BLaER1 (cell line): Measurements from ENCODE around the gene TUBGCP6.

Experiments used
- H3K27ac ChIP-seq: shearing (Covaris generic); formaldehyde crosslinking; 2 replicates; pipeline ENCODE4 v1.8.1; 2022
- H3K27me3 ChIP-seq: shearing (Covaris generic); formaldehyde crosslinking; 2 replicates; pipeline ENCODE4 v1.8.1; 2022
- H3K36me3 ChIP-seq: shearing (Covaris generic); formaldehyde crosslinking; 2 replicates; pipeline ENCODE4 v1.8.1; 2022
- H3K4me1 ChIP-seq: shearing (Covaris generic); formaldehyde crosslinking; 2 replicates; pipeline ENCODE4 v1.8.1; 2022
- H3K4me2 ChIP-seq: shearing (Covaris generic); formaldehyde crosslinking; 2 replicates; pipeline ENCODE4 v1.8.1; 2022
- H3K4me3 ChIP-seq: shearing (Covaris generic); formaldehyde crosslinking; 2 replicates; pipeline ENCODE4 v1.8.1; 2022
- H3K9ac ChIP-seq: shearing (Covaris generic); formaldehyde crosslinking; 2 replicates; pipeline ENCODE4 v1.8.1; 2022
- H3K9me3 ChIP-seq: shearing (Covaris generic); formaldehyde crosslinking; 2 replicates; pipeline ENCODE4 v1.8.1; 2022
- H4K20me1 ChIP-seq: shearing (Covaris generic); formaldehyde crosslinking; 2 replicates; pipeline ENCODE4 v1.8.1; 2022
- Cebpa-rat ChIP-seq: shearing (Covaris generic); IDR thresholded peaks from 2 replicates; pipeline ENCODE4 v1.8.1; 2022

Gene TUBGCP6

DNA sequence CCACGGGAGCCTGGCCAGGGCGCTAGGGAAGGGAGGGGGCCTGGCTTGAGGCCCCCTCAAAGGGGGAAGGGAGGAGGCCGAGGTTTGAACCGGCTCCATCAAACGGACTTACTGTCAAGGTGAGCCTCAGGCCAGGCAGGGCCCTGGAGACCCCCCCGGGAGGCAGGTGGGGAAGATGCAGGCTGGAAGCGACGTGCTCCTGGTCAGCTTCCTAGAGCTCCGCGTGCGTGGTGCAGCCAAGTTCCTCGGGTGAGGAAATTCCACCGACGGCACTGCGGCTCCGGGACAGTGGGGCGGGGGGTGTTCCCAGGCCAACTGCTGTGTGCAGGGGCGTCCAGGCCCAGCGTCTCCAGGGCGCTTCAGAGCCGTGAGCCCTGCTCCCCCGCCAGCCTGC is 66.4 kb downstream of the TUBGCP6 start:
- H3K4me2 ChIP-seq = peak overlapping the region; percentile 88
- H3K4me3 ChIP-seq = no peak overlapping the region
- H3K9me3 ChIP-seq = no peaks in the 10 kb centered on the region
- H3K9ac ChIP-seq = no peak overlapping the region
- H3K27ac ChIP-seq = no peak overlapping the region
- peaks cover 5% of the 10 kb centered on the region for H4K20me1 ChIP-seq
- no peaks in the 10 kb centered on the region for H3K36me3 ChIP-seq
- no peak for TF ChIP-seq Cebpa-rat
- H3K4me1 ChIP-seq = peaks cover 78% of the 10 kb centered on the region
- peaks cover 6% of the 10 kb centered on the region; the same call in 1 of the 2 replicates for H3K27me3 ChIP-seq

DNA sequence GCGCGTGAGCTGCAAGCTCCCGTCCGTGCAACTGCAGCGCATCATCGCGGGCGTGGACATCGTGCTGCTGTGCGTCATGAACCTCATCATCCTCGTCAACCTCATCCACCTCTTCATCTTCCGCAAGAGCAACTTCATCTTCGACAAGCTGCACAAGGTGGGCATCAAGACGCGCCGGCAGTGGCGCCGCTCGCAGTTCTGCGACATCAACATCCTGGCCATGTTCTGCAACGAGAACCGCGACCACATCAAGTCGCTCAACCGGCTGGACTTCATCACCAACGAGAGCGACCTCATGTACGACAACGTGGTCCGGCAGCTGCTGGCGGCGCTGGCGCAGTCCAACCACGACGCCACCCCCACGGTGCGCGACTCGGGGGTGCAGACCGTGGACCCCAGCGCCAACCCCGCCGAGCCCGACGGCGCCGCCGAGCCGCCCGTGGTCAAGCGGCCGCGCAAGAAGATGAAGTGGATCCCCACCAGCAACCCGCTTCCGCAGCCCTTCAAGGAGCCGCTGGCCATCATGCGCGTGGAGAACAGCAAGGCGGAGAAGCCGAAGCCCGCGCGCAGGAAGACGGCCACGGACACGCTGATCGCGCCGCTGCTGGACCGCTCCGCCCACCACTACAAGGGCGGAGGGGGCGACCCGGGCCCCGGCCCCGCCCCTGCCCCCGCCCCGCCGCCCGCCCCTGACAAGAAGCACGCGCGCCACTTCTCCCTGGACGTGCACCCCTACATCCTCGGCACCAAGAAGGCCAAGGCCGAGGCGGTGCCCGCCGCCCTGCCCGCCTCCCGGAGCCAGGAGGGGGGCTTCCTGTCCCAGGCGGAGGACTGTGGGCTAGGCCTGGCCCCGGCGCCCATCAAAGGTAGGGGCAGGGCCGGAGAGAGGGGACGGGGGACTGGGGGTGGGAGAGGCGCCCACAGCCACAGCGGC is 67.0 kb downstream of the TUBGCP6 start:
- Histone ChIP-seq H3K36me3 (no peaks in the 10 kb centered on the region), H3K9ac (no peak overlapping the region), H3K27me3 (0 out of 2 replicates have a peak, but pooled peaks cover 4% of the 10 kb centered on the region), H3K4me1 (peaks cover 85% of the 10 kb centered on the region), H3K4me3 (no peak overlapping the region), H4K20me1 (peaks cover 7% of the 10 kb centered on the region), H3K27ac (no peak overlapping the region), H3K4me2 (peak overlapping the region; percentile 88), H3K9me3 (no peaks in the 10 kb centered on the region)
- no peak for TF ChIP-seq Cebpa-rat

DNA sequence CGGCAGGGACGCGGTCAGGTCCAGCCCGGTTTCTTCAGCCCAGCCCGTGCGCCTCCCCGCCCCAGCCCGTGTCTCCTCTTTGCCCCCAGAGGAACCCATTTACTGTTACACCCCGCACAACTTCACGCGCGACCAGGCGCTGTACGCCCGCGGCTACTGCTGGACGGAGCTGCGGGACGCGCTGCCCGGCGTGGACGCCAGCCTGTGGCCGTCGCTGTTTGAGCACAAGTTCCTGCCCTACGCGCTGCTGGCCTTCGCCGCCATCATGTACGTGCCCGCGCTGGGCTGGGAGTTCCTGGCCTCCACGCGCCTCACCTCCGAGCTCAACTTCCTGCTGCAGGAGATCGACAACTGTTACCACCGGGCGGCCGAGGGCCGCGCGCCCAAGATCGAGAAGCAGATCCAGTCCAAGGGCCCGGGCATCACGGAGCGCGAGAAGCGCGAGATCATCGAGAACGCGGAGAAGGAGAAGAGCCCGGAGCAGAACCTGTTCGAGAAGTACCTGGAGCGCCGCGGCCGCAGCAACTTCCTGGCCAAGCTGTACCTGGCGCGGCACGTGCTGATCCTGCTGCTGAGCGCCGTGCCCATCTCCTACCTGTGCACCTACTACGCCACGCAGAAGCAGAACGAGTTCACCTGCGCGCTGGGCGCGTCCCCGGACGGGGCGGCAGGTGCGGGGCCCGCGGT is 67.8 kb downstream of the TUBGCP6 start:
- peaks cover 85% of the 10 kb centered on the region for H3K4me1 ChIP-seq
- peak overlapping the region; percentile 79 for H3K4me2 ChIP-seq
- no peaks in the 10 kb centered on the region for H3K9me3 ChIP-seq
- H3K27ac ChIP-seq = no peak overlapping the region
- no peak overlapping the region for H3K9ac ChIP-seq
- H3K4me3 ChIP-seq = no peak overlapping the region
- H3K27me3 ChIP-seq = peaks cover 9% of the 10 kb centered on the region
- no peak for TF ChIP-seq Cebpa-rat
- peaks cover 12% of the 10 kb centered on the region for H4K20me1 ChIP-seq
- no peaks in the 10 kb centered on the region for H3K36me3 ChIP-seq

DNA sequence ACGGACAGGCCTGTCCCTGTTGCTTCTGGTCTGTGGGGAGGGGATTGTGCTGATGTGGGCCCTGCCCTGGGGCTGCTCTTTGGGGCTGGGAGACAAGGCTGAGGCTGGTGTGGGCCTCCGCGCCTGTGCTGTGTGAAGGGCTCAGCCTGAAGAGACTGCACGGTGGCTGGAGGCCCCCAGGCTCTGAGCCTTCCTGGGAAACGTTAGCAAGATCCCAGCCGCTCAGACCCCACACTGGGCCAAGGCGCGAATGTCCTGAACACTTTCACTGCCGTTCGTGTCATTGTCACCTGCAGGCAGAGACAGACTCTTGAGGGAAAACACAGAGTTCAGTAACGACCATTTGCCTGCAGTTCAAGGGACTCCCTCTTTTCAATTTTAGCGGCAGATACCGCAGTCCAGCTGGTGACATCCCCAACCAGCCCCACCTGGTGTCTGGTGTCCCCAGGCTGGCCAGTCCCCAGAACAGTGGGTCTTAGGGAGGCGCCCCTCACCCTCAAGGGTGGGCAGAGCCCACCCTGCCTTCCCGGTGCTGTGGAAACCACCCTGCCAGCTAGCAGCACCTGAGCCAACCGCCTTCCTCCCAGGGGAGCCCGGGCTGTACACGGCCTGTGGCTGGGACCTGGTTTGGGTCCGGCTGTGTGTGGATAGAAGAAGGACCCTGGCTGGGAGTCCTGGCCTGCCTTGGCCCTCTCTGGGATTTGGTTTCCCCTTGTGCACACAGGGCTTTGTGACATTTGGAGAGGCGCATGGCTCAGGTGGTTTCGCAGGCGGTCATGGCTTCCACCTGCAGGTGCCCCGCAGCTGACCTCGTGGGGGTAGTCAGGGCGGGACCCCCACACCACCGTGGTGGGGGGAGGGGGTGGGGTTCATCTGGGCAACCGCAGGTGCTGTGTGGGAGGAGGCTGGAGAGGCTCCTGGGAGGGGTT is 68.6 kb downstream of the TUBGCP6 start:
- H4K20me1 ChIP-seq = peaks cover 20% of the 10 kb centered on the region
- no peak overlapping the region for H3K9ac ChIP-seq
- no peak overlapping the region for H3K4me3 ChIP-seq
- 0 out of 2 replicates have a peak overlapping the region, but pooled peaks have one; percentile 23 for H3K27ac ChIP-seq
- H3K27me3 ChIP-seq = peaks cover 17% of the 10 kb centered on the region
- H3K9me3 ChIP-seq = no peaks in the 10 kb centered on the region
- H3K4me1 ChIP-seq = peaks cover 92% of the 10 kb centered on the region
- no peak for TF ChIP-seq Cebpa-rat
- peak overlapping the region; percentile 79 for H3K4me2 ChIP-seq
- no peaks in the 10 kb centered on the region for H3K36me3 ChIP-seq

DNA sequence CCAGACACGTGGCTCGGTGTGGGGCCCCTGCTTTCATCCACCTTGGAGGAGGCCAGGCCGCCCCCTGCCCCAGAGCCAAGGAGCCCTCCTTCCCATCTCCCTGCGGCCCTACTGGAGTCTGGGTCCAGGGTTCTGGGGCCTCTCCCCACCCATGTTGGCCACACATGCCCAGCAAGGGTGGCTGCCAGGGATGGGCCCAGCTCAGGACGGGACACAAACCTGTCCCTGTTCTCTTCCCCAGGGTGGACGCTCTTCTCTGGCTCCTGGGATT is 69.7 kb downstream of the TUBGCP6 start:
- Histone ChIP-seq H3K27ac (no peak overlapping the region), H3K9me3 (no peaks in the 10 kb centered on the region), H3K9ac (no peak overlapping the region), H3K27me3 (peaks cover 26% of the 10 kb centered on the region), H3K4me1 (peaks cover 87% of the 10 kb centered on the region), H3K4me2 (no peak overlapping the region), H3K4me3 (no peak overlapping the region), H4K20me1 (peaks cover 25% of the 10 kb centered on the region), H3K36me3 (no peaks in the 10 kb centered on the region)
- TF ChIP-seq Cebpa-rat = no peak

DNA sequence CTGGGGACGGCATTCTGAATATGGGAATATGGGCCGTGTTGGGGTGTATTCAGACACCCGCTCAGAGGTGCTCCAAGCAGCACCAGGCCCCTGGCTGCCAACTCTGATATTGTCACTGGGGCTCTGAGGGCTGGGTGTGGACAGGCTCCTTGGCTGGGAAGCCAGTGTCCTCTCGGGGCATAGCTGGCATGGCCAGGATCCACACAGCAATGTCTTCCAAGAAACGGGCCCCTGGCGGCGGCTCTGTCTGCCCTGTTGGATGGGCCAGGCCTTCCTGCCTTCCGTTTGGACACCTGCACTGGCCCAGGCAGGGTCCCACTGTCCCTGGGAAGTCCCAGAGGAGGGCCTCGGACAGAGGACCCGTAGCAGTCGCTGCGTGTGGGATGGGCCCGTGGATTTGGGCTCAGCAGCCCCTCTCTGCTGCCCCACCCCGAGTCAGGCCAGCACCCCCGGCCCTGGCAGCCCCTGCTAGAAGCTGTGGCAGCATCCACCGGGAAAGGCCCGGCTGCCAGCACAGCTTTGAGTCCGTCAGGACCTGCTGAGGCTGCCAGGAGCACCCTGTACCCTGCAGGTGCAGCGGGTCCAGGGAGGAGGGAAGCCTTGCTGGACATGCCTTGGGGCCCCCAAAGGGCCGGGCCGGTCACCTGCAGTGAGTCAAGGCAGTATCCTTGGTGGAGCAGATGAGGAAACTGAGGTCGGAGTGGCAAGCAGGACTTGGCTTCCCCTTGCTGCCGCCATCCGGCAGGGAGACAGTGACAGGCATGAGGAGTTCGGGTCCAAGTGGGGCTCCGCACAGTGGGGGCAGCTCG is 70.2 kb downstream of the TUBGCP6 start:
- H3K4me2 ChIP-seq = peak overlapping the region; percentile 83; the same call in 1 of the 2 replicates
- no peaks in the 10 kb centered on the region for H3K36me3 ChIP-seq
- H4K20me1 ChIP-seq = peaks cover 25% of the 10 kb centered on the region
- no peak overlapping the region for H3K27ac ChIP-seq
- no peak for TF ChIP-seq Cebpa-rat
- no peaks in the 10 kb centered on the region for H3K9me3 ChIP-seq
- H3K4me1 ChIP-seq = peaks cover 81% of the 10 kb centered on the region
- no peak overlapping the region for H3K9ac ChIP-seq
- peaks cover 31% of the 10 kb centered on the region for H3K27me3 ChIP-seq
- no peak overlapping the region for H3K4me3 ChIP-seq

DNA sequence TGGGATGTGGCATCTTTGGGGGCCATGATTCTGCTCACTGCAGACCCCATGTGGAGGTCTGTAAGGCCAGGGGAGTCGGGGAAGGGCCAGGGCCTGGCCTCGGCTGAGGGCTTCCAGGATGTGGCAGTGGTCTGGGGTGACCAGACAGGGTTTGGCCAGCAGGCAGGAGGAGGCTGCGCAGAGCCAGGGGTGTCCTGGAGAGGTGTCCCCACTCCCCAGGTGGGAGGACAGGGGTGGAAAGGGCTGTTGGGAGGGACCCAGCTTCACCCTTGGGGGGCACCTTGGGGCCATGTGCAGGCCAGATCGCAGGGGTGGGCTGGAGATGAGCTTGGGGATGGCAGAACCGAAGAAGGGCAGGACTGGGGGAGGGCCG is 70.9 kb downstream of the TUBGCP6 start:
- Histone ChIP-seq H3K27ac (no peak overlapping the region), H4K20me1 (peaks cover 25% of the 10 kb centered on the region), H3K4me1 (peaks cover 75% of the 10 kb centered on the region), H3K9me3 (no peaks in the 10 kb centered on the region), H3K4me2 (peak overlapping the region; percentile 83), H3K9ac (no peak overlapping the region), H3K27me3 (peaks cover 38% of the 10 kb centered on the region), H3K36me3 (no peaks in the 10 kb centered on the region), H3K4me3 (no peak overlapping the region)
- TF ChIP-seq Cebpa-rat = no peak

DNA sequence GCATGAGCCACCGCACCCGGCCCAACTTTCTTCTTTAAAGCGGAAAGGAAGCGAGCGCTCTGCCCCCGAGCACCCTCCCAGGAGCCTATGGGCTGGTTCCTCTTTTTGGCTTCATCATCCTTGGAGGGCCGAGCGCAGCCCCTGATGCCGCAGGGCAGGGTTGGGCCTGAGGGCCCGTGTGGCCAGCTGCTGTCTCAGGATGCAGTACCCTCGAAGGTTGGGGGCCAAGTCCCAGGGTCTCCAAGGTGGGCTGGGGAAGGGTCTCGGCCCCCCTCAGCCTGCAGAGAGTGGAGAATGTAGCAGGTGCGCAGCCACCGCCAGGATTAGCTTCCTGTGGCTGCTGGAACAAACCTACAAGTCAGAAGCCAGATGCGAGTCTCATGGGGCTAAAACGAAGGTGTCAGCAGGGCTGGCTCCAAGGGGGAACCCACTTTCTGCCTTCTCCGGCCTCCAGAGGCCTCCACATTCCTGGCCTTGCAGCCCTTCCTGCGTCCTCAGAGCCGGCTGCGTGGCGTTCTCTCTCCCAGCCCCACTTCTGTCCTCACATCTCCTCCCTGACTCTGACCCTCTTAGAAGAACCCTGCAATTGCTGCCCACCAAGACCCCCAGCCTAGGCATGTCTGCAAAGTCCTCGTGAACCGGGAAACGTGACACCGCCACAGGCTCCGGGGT is 71.4 kb downstream of the TUBGCP6 start:
- Histone ChIP-seq H3K4me2 (peak overlapping the region; percentile 83), H4K20me1 (peaks cover 25% of the 10 kb centered on the region), H3K36me3 (no peaks in the 10 kb centered on the region), H3K4me1 (peaks cover 70% of the 10 kb centered on the region), H3K27ac (no peak overlapping the region), H3K9me3 (no peaks in the 10 kb centered on the region), H3K9ac (no peak overlapping the region), H3K27me3 (peaks cover 39% of the 10 kb centered on the region), H3K4me3 (no peak overlapping the region)
- no peak for TF ChIP-seq Cebpa-rat
